ENCODE data around the gene RNF145. TPM values are rescaled to one million over a fixed set of nuclear protein-coding genes. Genes with fewer than 3 reads are reported as not detected.

Gene RNF145
- total and polyA plus RNA-seq, 2 of the 13 experiments (the other 11 are each of a cell fraction or from before 2014, with no cell fraction given): 24.6 TPM

DNA sequence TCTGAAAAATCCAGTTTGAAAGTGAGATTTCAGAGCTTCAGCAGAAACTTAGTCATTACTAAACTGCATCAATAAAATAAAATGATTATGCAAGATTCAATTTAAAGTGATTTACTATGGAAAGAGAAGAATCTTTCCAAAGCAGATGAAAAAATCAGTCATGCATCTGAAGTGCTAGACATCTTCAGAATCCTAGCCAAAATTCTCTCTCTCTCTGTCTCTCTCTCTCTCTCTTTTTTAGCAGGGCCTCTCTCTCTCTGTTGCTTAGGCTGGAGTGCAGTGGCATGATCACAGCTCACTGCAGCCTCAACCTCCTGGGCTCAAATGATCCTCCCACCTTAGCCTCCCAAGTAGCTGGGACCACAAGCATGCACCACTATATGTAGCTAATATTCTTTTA is 35.5 kb upstream of the RNF145 start:
- Histone ChIP-seq H3K9ac (ENCODE audit: insufficient read depth, low read depth, low read length) (no peak overlapping the region), H3K4me1 (ENCODE audit: insufficient read depth, low read length) (no peaks in the 10 kb centered on the region), H3K4me3 (replicated peaks in 1 of 3; ENCODE audit: insufficient read depth in 1 of 3, low read depth in 2 of 3, low read length in 3 of 3) (no peak overlapping the region), H3K4me2 (ENCODE audit: low read depth, low read length) (no peak overlapping the region), H2AFZ (ENCODE audit: low read length) (no peak overlapping the region), H3K36me3 (replicated peaks in 1 of 2; ENCODE audit: control insufficient read depth in 1 of 2, insufficient read depth in 2 of 2, low read length in 2 of 2) (no peaks in the 10 kb centered on the region), H3K27ac (ENCODE audit: extremely low read length, insufficient read depth, low read length) (no peak overlapping the region), H3K79me2 (ENCODE audit: insufficient read depth, low read length) (no peaks in the 10 kb centered on the region), H4K20me1 (ENCODE audit: insufficient read depth, low read length) (no peaks in the 10 kb centered on the region), H3K27me3 (ENCODE audit: control insufficient read depth in 1 of 2, insufficient read depth in 2 of 2, low read length in 2 of 2) (no peaks in the 10 kb centered on the region), H3K9me3 (ENCODE audit: low read length) (no peaks in the 10 kb centered on the region)
- CTCF ChIA-PET (ENCODE audit: low intra/inter-chr PET ratio, low total read pairs): no interaction called here
- in situ Hi-C loops (cut with HindIII; ENCODE audit: extremely low pct_ligation_motif_present, low pct_unique_long_range_greater_than_20kb): no loop called here
- intact Hi-C loops (cut with micrococcal nuclease; ENCODE audit: unreplicated experiment): no loop called here
- ATAC-seq (no peak), DNase-seq (ENCODE audit: low spot score) (no peak), FAIRE-seq (no peak)
- POLR2A ChIA-PET: no interaction called here
- TF ChIP-seq KDM3A (CRISPR knock-in tag; IDR thresholded peaks at IDR 0.05; ENCODE audit: low read depth): no peak
- no peak for TF ChIP-seq MYC (CRISPR knock-in tag; IDR thresholded peaks at IDR 0.05; ENCODE audit: borderline replicate concordance)
- TF ChIP-seq POLR2A (IDR thresholded peaks at IDR 0.05; ENCODE audit: insufficient read depth in 1 of 2, low read depth in 2 of 2, low read length in 2 of 2): no peak
- TF ChIP-seq, protein P1, sequence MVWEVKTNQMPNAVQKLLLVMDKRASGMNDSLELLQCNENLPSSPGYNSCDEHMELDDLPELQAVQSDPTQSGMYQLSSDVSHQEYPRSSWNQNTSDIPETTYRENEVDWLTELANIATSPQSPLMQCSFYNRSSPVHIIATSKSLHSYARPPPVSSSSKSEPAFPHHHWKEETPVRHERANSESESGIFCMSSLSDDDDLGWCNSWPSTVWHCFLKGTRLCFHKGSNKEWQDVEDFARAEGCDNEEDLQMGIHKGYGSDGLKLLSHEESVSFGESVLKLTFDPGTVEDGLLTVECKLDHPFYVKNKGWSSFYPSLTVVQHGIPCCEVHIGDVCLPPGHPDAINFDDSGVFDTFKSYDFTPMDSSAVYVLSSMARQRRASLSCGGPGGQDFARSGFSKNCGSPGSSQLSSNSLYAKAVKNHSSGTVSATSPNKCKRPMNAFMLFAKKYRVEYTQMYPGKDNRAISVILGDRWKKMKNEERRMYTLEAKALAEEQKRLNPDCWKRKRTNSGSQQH (CRISPR knock-in tag; IDR thresholded peaks at IDR 0.05; ENCODE audit: low read depth): no peak
- no peak for TF ChIP-seq ZNF530 (CRISPR knock-in tag; IDR thresholded peaks at IDR 0.05; ENCODE audit: low read depth)
- TF ChIP-seq, protein P2, sequence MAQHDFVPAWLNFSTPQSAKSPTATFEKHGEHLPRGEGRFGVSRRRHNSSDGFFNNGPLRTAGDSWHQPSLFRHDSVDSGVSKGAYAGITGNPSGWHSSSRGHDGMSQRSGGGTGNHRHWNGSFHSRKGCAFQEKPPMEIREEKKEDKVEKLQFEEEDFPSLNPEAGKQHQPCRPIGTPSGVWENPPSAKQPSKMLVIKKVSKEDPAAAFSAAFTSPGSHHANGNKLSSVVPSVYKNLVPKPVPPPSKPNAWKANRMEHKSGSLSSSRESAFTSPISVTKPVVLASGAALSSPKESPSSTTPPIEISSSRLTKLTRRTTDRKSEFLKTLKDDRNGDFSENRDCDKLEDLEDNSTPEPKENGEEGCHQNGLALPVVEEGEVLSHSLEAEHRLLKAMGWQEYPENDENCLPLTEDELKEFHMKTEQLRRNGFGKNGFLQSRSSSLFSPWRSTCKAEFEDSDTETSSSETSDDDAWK (CRISPR knock-in tag; IDR thresholded peaks at IDR 0.05): no peak
- no peak for TF ChIP-seq FOXA3 (CRISPR knock-in tag; IDR thresholded peaks at IDR 0.05)
- no peak for TF ChIP-seq ZNF224 (CRISPR knock-in tag; IDR thresholded peaks at IDR 0.05)
- no peak for TF ChIP-seq TCF7L2 (IDR thresholded peaks at IDR 0.05; ENCODE audit: low read depth, low read length)
- TF ChIP-seq, protein P3, sequence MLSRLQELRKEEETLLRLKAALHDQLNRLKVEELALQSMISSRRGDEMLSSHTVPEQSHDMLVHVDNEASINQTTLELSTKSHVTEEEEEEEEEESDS (CRISPR knock-in tag; IDR thresholded peaks at IDR 0.05; ENCODE audit: borderline replicate concordance): no peak
- TF ChIP-seq, protein P4, sequence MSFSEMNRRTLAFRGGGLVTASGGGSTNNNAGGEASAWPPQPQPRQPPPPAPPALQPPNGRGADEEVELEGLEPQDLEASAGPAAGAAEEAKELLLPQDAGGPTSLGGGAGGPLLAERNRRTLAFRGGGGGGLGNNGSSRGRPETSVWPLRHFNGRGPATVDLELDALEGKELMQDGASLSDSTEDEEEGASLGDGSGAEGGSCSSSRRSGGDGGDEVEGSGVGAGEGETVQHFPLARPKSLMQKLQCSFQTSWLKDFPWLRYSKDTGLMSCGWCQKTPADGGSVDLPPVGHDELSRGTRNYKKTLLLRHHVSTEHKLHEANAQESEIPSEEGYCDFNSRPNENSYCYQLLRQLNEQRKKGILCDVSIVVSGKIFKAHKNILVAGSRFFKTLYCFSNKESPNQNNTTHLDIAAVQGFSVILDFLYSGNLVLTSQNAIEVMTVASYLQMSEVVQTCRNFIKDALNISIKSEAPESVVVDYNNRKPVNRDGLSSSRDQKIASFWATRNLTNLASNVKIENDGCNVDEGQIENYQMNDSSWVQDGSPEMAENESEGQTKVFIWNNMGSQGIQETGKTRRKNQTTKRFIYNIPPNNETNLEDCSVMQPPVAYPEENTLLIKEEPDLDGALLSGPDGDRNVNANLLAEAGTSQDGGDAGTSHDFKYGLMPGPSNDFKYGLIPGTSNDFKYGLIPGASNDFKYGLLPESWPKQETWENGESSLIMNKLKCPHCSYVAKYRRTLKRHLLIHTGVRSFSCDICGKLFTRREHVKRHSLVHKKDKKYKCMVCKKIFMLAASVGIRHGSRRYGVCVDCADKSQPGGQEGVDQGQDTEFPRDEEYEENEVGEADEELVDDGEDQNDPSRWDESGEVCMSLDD (CRISPR knock-in tag; IDR thresholded peaks at IDR 0.05; ENCODE audit: borderline replicate concordance): no peak
- no peak for TF ChIP-seq NFYB (CRISPR knock-in tag; IDR thresholded peaks at IDR 0.05)
- TF ChIP-seq ZNF644 (CRISPR knock-in tag; IDR thresholded peaks at IDR 0.05; ENCODE audit: low read depth): no peak
- TF ChIP-seq ZNF879 (CRISPR knock-in tag; IDR thresholded peaks at IDR 0.05): no peak
- TF ChIP-seq ZNF468 (CRISPR knock-in tag; IDR thresholded peaks at IDR 0.05): no peak
- TF ChIP-seq U2AF1 (optimal IDR thresholded peaks at IDR 0.05; ENCODE audit: low read depth, low read length): no peak
- no TSS peak for BruUV-seq (replicated peaks)

Data from HepG2 (cell line).